ENCODE data around the gene ZCCHC17.

ZCCHC17 gene

DNA sequence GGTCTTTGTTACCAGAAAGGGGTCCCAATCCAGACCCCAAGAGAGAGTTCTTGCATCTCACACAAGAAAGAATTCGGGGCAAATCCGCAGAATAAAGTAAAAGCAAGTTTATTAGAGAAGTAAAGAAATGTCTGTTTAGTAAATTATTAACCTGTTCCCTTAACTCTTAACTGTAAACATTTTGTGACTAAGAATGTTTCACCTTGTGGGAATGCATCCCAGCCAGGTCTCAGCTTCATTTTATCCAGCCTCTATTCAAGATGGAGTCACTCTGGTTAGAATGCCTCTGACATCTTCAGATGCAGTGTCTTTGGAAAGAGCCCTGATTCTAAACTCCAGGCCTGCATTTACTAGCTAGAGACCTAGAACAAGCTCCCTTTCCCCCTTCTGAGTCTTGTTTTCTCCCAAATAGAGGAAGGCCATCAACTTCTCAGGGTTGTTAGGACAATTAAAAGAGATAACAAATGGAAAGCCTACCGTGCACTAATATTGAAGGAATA is 80.6 kb downstream of the ZCCHC17 start:
- H3K4me3 ChIP-seq (ENCODE audit: severe bottlenecking) = no peak overlapping the region
- no peak overlapping the region for H3K27ac ChIP-seq (ENCODE audit: poor library complexity, severe bottlenecking)
- H3K4me1 ChIP-seq (ENCODE audit: insufficient read depth, poor library complexity, severe bottlenecking) = peaks cover 18% of the 10 kb centered on the region
- no peaks in the 10 kb centered on the region for H3K36me3 ChIP-seq (ENCODE audit: low read depth)
- H3K9me3 ChIP-seq (ENCODE audit: severe bottlenecking) = peaks cover 4% of the 10 kb centered on the region
- DNase-seq (ENCODE audit: low spot score) (no peak), ATAC-seq (ENCODE audit: low read depth) (no peak)
- H3K27me3 ChIP-seq (ENCODE audit: insufficient read depth, poor library complexity, severe bottlenecking) = no peaks in the 10 kb centered on the region
- TF ChIP-seq, protein P1, sequence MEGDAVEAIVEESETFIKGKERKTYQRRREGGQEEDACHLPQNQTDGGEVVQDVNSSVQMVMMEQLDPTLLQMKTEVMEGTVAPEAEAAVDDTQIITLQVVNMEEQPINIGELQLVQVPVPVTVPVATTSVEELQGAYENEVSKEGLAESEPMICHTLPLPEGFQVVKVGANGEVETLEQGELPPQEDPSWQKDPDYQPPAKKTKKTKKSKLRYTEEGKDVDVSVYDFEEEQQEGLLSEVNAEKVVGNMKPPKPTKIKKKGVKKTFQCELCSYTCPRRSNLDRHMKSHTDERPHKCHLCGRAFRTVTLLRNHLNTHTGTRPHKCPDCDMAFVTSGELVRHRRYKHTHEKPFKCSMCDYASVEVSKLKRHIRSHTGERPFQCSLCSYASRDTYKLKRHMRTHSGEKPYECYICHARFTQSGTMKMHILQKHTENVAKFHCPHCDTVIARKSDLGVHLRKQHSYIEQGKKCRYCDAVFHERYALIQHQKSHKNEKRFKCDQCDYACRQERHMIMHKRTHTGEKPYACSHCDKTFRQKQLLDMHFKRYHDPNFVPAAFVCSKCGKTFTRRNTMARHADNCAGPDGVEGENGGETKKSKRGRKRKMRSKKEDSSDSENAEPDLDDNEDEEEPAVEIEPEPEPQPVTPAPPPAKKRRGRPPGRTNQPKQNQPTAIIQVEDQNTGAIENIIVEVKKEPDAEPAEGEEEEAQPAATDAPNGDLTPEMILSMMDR (IDR thresholded peaks at IDR 0.05; ENCODE audit: poor library complexity, severe bottlenecking) = no peak

DNA sequence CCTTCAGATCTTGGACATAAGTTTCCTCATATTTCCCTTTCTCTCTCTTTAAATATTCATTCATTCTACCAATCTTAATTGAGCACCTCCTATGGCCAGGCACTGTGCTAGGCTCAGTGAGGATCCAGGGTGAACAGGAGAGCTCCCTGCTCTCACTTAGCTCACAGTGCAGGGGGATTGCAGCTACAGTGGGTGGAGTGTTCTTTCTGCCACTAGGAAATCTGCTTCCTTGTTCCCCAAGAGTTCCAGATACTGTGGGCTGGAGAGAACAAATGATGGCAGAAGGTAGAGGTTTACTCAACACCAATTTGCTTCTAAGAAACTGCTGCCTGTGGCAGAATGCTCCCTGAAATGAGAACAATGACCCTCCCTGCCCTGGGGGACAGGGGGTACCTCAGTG is 81.2 kb downstream of the ZCCHC17 start:
- Histone ChIP-seq H3K9me3 (ENCODE audit: severe bottlenecking) (peaks cover 4% of the 10 kb centered on the region), H3K27ac (ENCODE audit: poor library complexity, severe bottlenecking) (no peak overlapping the region), H3K27me3 (ENCODE audit: insufficient read depth, poor library complexity, severe bottlenecking) (no peaks in the 10 kb centered on the region), H3K4me3 (ENCODE audit: severe bottlenecking) (no peak overlapping the region), H3K36me3 (ENCODE audit: low read depth) (no peaks in the 10 kb centered on the region), H3K4me1 (ENCODE audit: insufficient read depth, poor library complexity, severe bottlenecking) (peaks cover 18% of the 10 kb centered on the region)
- TF ChIP-seq, protein P1 (IDR thresholded peaks at IDR 0.05; ENCODE audit: poor library complexity, severe bottlenecking) = no peak
- ATAC-seq (ENCODE audit: low read depth) (no peak), DNase-seq (ENCODE audit: low spot score) (no peak)

DNA sequence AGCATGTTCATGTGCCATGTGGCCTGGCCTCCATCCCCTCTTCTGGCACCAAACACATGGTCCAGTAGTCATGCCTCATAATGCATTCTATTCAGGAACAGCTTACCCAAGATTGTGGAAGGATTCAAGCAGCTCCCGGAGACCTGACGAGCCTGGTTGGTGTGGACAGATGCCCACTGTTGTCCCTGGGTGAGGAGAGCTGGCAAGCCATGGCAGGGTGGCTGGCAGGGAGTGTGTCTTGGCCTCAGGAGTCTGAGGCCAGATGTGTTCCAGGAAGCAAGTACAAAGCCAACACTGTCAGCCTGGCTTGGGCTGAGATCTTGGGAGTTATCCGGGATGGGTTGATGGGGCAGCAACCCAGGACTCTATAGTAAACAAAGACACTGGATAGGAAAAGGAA is 83.3 kb downstream of the ZCCHC17 start:
- Histone ChIP-seq H3K4me3 (ENCODE audit: severe bottlenecking) (no peak overlapping the region), H3K36me3 (ENCODE audit: low read depth) (no peaks in the 10 kb centered on the region), H3K4me1 (ENCODE audit: insufficient read depth, poor library complexity, severe bottlenecking) (peaks cover 8% of the 10 kb centered on the region), H3K27ac (ENCODE audit: poor library complexity, severe bottlenecking) (no peak overlapping the region), H3K27me3 (ENCODE audit: insufficient read depth, poor library complexity, severe bottlenecking) (no peaks in the 10 kb centered on the region), H3K9me3 (ENCODE audit: severe bottlenecking) (peaks cover 4% of the 10 kb centered on the region)
- TF ChIP-seq, protein P1 (IDR thresholded peaks at IDR 0.05; ENCODE audit: poor library complexity, severe bottlenecking) = no peak
- ATAC-seq (ENCODE audit: low read depth) (no peak), DNase-seq (ENCODE audit: low spot score) (no peak)

DNA sequence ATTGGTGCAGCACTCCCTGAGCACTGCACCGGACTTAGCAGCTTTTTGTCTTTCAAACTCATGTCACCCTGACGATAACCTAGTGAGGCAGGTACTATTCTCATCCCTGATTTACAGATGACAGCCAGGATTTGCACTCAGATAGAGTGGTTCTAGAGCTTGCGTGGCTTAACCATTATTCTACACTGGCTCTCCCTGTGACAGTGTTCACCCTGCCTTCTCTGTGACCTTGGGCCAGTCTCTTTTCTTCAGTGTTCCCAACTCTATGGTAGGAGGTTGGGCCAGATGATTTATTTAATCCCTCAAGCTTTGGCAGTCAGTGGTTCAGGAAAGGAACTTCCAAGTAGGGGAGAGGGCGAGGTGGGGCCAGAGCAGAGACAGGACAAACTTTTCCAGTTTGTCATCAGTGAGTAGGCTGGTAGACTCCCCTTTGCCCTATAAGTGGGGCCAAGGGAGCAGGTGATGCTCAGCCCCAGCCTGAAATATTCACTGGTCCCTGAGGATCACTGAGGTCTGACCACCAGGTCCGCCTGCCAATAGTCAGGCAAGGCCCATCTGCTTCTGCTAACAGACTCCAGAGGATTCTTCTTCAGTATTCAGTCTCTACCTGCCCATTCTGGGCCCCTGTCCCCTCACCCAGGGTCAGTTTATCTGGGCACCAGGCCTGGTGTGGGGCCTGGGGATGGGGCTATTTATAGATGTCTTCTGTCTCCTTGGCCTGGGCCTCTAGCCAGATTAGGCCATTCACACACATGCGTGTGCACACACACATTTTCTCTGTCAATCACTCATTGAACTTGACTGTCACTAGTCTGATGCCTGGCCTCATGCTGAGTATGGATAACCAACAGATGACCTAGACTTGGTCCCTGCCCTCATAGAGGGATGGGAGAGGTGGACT is 84.8 kb downstream of the ZCCHC17 start:
- Histone ChIP-seq H3K27ac (ENCODE audit: poor library complexity, severe bottlenecking) (no peak overlapping the region), H3K4me3 (ENCODE audit: severe bottlenecking) (no peak overlapping the region), H3K9me3 (ENCODE audit: severe bottlenecking) (peaks cover 4% of the 10 kb centered on the region), H3K27me3 (ENCODE audit: insufficient read depth, poor library complexity, severe bottlenecking) (no peaks in the 10 kb centered on the region), H3K36me3 (ENCODE audit: low read depth) (no peaks in the 10 kb centered on the region), H3K4me1 (ENCODE audit: insufficient read depth, poor library complexity, severe bottlenecking) (peaks cover 8% of the 10 kb centered on the region)
- ATAC-seq (ENCODE audit: low read depth) (peak; percentile 51), DNase-seq (ENCODE audit: low spot score) (no peak)
- TF ChIP-seq, protein P1 (IDR thresholded peaks at IDR 0.05; ENCODE audit: poor library complexity, severe bottlenecking) = no peak
